Mesothelial cell of epicardium (in vitro differentiated cells): ENCODE measurements around the gene DENND6B. TPM values are rescaled to one million over a fixed set of nuclear protein-coding genes. Genes with fewer than 3 reads are reported as not detected.
A peak's percentile ranks its signal among the peaks of the same experiment; 100 is the strongest.

Experiments
- DNase-seq, 2 experiments: peaks; one replicate each; pipeline ENCODE4 v3.0.0; 2021; ENCODE audit warnings: low spot score in 2 of 2; ENCODE audit not compliant: unreplicated experiment in 2 of 2
- H3K27ac Mint-ChIP-seq: 2 replicates; pipeline ENCODE4 v1.8.0; 2021; ENCODE audit warnings: mixed read lengths
- H3K27me3 Mint-ChIP-seq: 2 replicates; pipeline ENCODE4 v1.8.0; 2021; ENCODE audit warnings: low read depth, mixed read lengths
- H3K36me3 Mint-ChIP-seq: 2 replicates; pipeline ENCODE4 v1.8.0; 2021; ENCODE audit warnings: mixed read lengths
- H3K4me1 Mint-ChIP-seq: 2 replicates; pipeline ENCODE4 v1.8.0; 2021; ENCODE audit warnings: mixed read lengths
- H3K4me3 Mint-ChIP-seq: 2 replicates; pipeline ENCODE4 v1.8.0; 2021; ENCODE audit warnings: mild to moderate bottlenecking, moderate library complexity, mixed read lengths
- H3K9me3 Mint-ChIP-seq: 2 replicates; pipeline ENCODE4 v1.8.0; 2021; ENCODE audit warnings: mixed read lengths
- CTCF ChIP-seq: fragments of 200-600 bp; sonication (generic); IDR thresholded peaks from one replicate; pipeline ENCODE4 v1.5.0; 2021; ENCODE audit warnings: antibody characterized with exemption; ENCODE audit not compliant: unreplicated experiment
- total RNA-seq: library from RNA; stranded (reverse); gene quantifications from 3 replicates; pipeline ENCODE4 v1.2.1, GENCODE V29; 2021

Gene DENND6B
- total RNA-seq, 1 donor from 2014 or later: 19.2 TPM

GRCh38 chr22:50305393-50305922 lies 21.4 kb downstream of the DENND6B start:
- H3K4me3 Mint-ChIP-seq: peak overlapping the region; percentile 90
- peaks cover 62% of the 10 kb centered on the region for H3K4me1 Mint-ChIP-seq
- H3K36me3 Mint-ChIP-seq: no peaks in the 10 kb centered on the region
- H3K27me3 Mint-ChIP-seq: no peaks in the 10 kb centered on the region
- H3K9me3 Mint-ChIP-seq: no peaks in the 10 kb centered on the region
- TF ChIP-seq CTCF: no peak
- no peak for DNase-seq
- peak overlapping the region; percentile 99 for H3K27ac Mint-ChIP-seq

- H3K27me3 Mint-ChIP-seq: no peaks in the 10 kb centered on the region
- H3K4me3 Mint-ChIP-seq: peak overlapping the region; percentile 90
- peaks cover 62% of the 10 kb centered on the region for H3K4me1 Mint-ChIP-seq
- H3K36me3 Mint-ChIP-seq: no peaks in the 10 kb centered on the region
- TF ChIP-seq CTCF: no peak
- H3K27ac Mint-ChIP-seq: peak overlapping the region; percentile 99
- no peak for DNase-seq
- H3K9me3 Mint-ChIP-seq: no peaks in the 10 kb centered on the region
Measured at GRCh38 chr22:50304528-50305392, 22.1 kb downstream of the DENND6B start.

GRCh38 chr22:50303848-50304527 lies 22.8 kb downstream of the DENND6B start:
- peak overlapping the region; percentile 95 for H3K27ac Mint-ChIP-seq
- no peaks in the 10 kb centered on the region for H3K27me3 Mint-ChIP-seq
- H3K9me3 Mint-ChIP-seq: no peaks in the 10 kb centered on the region
- no peak for DNase-seq
- no peaks in the 10 kb centered on the region for H3K36me3 Mint-ChIP-seq
- H3K4me3 Mint-ChIP-seq: peak overlapping the region; percentile 90
- peaks cover 60% of the 10 kb centered on the region for H3K4me1 Mint-ChIP-seq
- TF ChIP-seq CTCF: no peak

- Mint-ChIP-seq H3K27ac (peak overlapping the region; percentile 95), H3K4me3 (peak overlapping the region; percentile 90)
Measured at GRCh38 chr22:50303515-50303847, 23.3 kb downstream of the DENND6B start.

GRCh38 chr22:50302564-50302963 lies 24.2 kb downstream of the DENND6B start:
- Mint-ChIP-seq H3K36me3 (no peaks in the 10 kb centered on the region), H3K9me3 (no peaks in the 10 kb centered on the region), H3K27me3 (no peaks in the 10 kb centered on the region), H3K4me1 (peaks cover 66% of the 10 kb centered on the region), H3K4me3 (peak overlapping the region; percentile 90), H3K27ac (peak overlapping the region; percentile 87)
- no peak for DNase-seq
- TF ChIP-seq CTCF: no peak

More at GRCh38 chr22:50303515-50303847, 23.3 kb downstream of the DENND6B start:
- no peak for DNase-seq
- no peak for TF ChIP-seq CTCF
- no peaks in the 10 kb centered on the region for H3K27me3 Mint-ChIP-seq
- peaks cover 58% of the 10 kb centered on the region for H3K4me1 Mint-ChIP-seq
- H3K9me3 Mint-ChIP-seq: no peaks in the 10 kb centered on the region
- no peaks in the 10 kb centered on the region for H3K36me3 Mint-ChIP-seq
